WTC11 (cell line): ENCODE data around the gene KLHL29. TPM values are rescaled to one million over a fixed set of nuclear protein-coding genes. Genes with fewer than 3 reads are reported as not detected.

Experiments used
- ATAC-seq: fragments of 200-7000 bp; cut with Tn5 transposase; 2 replicates; pipeline ENCODE4 v1.10.0; 2021; ENCODE audit warnings: mild to moderate bottlenecking, moderate library complexity
- CTCF ChIA-PET: fragments of 300-600 bp; sonication (Branson Sonifier 250); formaldehyde crosslinking; loops from one replicate; lab custom pipeline; 2021; ENCODE audit warnings: antibody characterized with exemption; lab: Charles Lee
- POLR2A ChIA-PET: fragments of 350-600 bp; sonication (Branson Sonifier 250); formaldehyde crosslinking; loops from one replicate; lab custom pipeline; 2021; ENCODE audit warnings: antibody characterized with exemption; lab: Charles Lee
- DNase-seq: peaks from one replicate; pipeline ENCODE4 v3.0.0; 2021; ENCODE audit warnings: low spot score
- H3K27ac Mint-ChIP-seq: 2 replicates; pipeline ENCODE4 v1.8.0; 2021; ENCODE audit warnings: mixed read lengths
- H3K27me3 Mint-ChIP-seq: 2 replicates; pipeline ENCODE4 v1.8.0; 2021; ENCODE audit warnings: low read depth, mild to moderate bottlenecking, moderate library complexity, mixed read lengths
- H3K36me3 Mint-ChIP-seq: 2 replicates; pipeline ENCODE4 v1.8.0; 2021; ENCODE audit warnings: mixed read lengths
- H3K4me1 Mint-ChIP-seq: 2 replicates; pipeline ENCODE4 v1.8.0; 2022; ENCODE audit warnings: mixed read lengths
- H3K4me3 Mint-ChIP-seq: 2 replicates; pipeline ENCODE4 v1.8.0; 2021; ENCODE audit warnings: mild to moderate bottlenecking, moderate library complexity, mixed read lengths
- H3K9me3 Mint-ChIP-seq: 2 replicates; pipeline ENCODE4 v1.8.0; 2021; ENCODE audit warnings: mixed read lengths
- ARID4B ChIP-seq: sonication (generic); formaldehyde crosslinking; IDR thresholded peaks from 2 replicates; pipeline ENCODE4 v1.8.0; 2023; ENCODE audit warnings: missing genetic modification reagents, mild to moderate bottlenecking, borderline replicate concordance
- CREB1 ChIP-seq: sonication (generic); formaldehyde crosslinking; IDR thresholded peaks from 2 replicates; pipeline ENCODE4 v1.8.0; 2023; ENCODE audit warnings: mild to moderate bottlenecking, missing genetic modification reagents
- E2F4 ChIP-seq: sonication (generic); formaldehyde crosslinking; IDR thresholded peaks from 2 replicates; pipeline ENCODE4 v1.8.1; 2022; ENCODE audit warnings: low read depth, mild to moderate bottlenecking, moderate library complexity, missing genetic modification reagents, borderline replicate concordance
- GRHL2 ChIP-seq: fragments of 250-450 bp; sonication (Bioruptor Pico); IDR thresholded peaks from 2 replicates; pipeline ENCODE4 v1.8.0; 2022; ENCODE audit warnings: mild to moderate bottlenecking, moderate library complexity; ENCODE audit not compliant: insufficient replicate concordance, severe bottlenecking
- NFYB ChIP-seq: sonication (generic); formaldehyde crosslinking; conservative IDR thresholded peaks from 2 replicates; pipeline ENCODE4 v1.8.0; 2022; ENCODE audit warnings: low read depth, missing genetic modification reagents
- NR3C1 ChIP-seq: sonication (generic); formaldehyde crosslinking; conservative IDR thresholded peaks from 2 replicates; pipeline ENCODE4 v1.8.1; 2023; ENCODE audit warnings: low read depth, mild to moderate bottlenecking, missing genetic modification reagents
- PRRX2 ChIP-seq: fragments of 250-450 bp; sonication (Bioruptor Pico); IDR thresholded peaks from 2 replicates; pipeline ENCODE4 v1.8.0; 2021; ENCODE audit warnings: mild to moderate bottlenecking
- USF1 ChIP-seq: sonication (generic); formaldehyde crosslinking; IDR thresholded peaks from 2 replicates; pipeline ENCODE4 v1.8.0; 2022; ENCODE audit warnings: mild to moderate bottlenecking, missing genetic modification reagents
- ZBTB43 ChIP-seq: sonication (generic); formaldehyde crosslinking; IDR thresholded peaks from 2 replicates; pipeline ENCODE4 v1.8.1; 2023; ENCODE audit warnings: mild to moderate bottlenecking, missing genetic modification reagents
- ZNF121 ChIP-seq: sonication (generic); formaldehyde crosslinking; IDR thresholded peaks from 2 replicates; pipeline ENCODE4 v1.8.0; 2023; ENCODE audit warnings: missing genetic modification reagents
- ZNF138 ChIP-seq: sonication (generic); formaldehyde crosslinking; conservative IDR thresholded peaks from 2 replicates; pipeline ENCODE4 v1.8.1; 2022; ENCODE audit warnings: mild to moderate bottlenecking, moderate library complexity, missing genetic modification reagents
- ZNF396 ChIP-seq: fragments of 250-450 bp; sonication (Bioruptor Pico); IDR thresholded peaks from 2 replicates; pipeline ENCODE4 v1.8.0; 2021; ENCODE audit warnings: mild to moderate bottlenecking, moderate library complexity, borderline replicate concordance
- ZNF671 ChIP-seq: fragments of 250-450 bp; sonication (Bioruptor Pico); IDR thresholded peaks from 2 replicates; pipeline ENCODE4 v1.8.0; 2021; ENCODE audit warnings: mild to moderate bottlenecking
- total RNA-seq: library from RNA; stranded (reverse); gene quantifications from 3 replicates; pipeline ENCODE4 v1.2.3, GENCODE V29; 2021
- TF ChIP-seq, protein P1 (sequence below): sonication (generic); formaldehyde crosslinking; IDR thresholded peaks from 2 replicates; pipeline ENCODE4 v1.8.1; 2022; ENCODE audit warnings: low read depth, missing genetic modification reagents, borderline replicate concordance
- TF ChIP-seq, protein P2 (sequence below): fragments of 250-450 bp; sonication (Bioruptor Pico); IDR thresholded peaks from 2 replicates; pipeline ENCODE4 v2.1.2; 2022; ENCODE audit warnings: mild to moderate bottlenecking, moderate library complexity
- TF ChIP-seq, protein P3 (sequence below): sonication (generic); formaldehyde crosslinking; IDR thresholded peaks from 2 replicates; pipeline ENCODE4 v1.8.1; 2023; ENCODE audit warnings: mild to moderate bottlenecking, missing genetic modification reagents
- TF ChIP-seq, protein P4 (sequence below): sonication (generic); formaldehyde crosslinking; IDR thresholded peaks from 2 replicates; pipeline ENCODE4 v1.8.1; 2022; ENCODE audit warnings: mild to moderate bottlenecking, moderate library complexity, missing genetic modification reagents

The KLHL29 gene
- total RNA-seq, 1 experiment from 2014 or later, result 7.1 TPM

DNA sequence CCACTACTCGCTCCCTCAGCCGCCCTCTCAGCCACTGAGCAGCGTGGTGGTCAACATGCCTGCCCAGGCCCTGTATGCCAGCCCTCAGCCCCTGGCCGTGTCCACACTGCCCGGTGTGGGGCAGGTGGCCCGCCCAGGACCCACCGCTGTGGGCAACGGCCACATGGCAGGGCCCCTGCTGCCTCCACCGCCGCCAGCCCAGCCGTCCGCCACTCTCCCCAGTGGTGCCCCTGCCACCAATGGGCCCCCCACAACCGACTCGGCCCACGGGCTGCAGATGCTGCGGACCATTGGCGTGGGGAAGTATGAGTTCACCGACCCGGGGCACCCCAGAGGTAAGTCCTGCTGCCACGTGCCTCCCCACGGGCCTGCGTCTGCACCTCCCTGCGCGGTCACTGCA is 257.5 kb downstream of the KLHL29 start:
- Mint-ChIP-seq H3K27ac (no peak overlapping the region), H3K27me3 (peaks cover 3% of the 10 kb centered on the region; the same call in 1 of the 2 replicates), H3K4me3 (no peak overlapping the region), H3K4me1 (peaks cover 9% of the 10 kb centered on the region), H3K9me3 (peaks cover 15% of the 10 kb centered on the region), H3K36me3 (peaks cover 16% of the 10 kb centered on the region)
- TF ChIP-seq E2F4 (CRISPR knock-in tag), result no peak
- TF ChIP-seq, protein P1, sequence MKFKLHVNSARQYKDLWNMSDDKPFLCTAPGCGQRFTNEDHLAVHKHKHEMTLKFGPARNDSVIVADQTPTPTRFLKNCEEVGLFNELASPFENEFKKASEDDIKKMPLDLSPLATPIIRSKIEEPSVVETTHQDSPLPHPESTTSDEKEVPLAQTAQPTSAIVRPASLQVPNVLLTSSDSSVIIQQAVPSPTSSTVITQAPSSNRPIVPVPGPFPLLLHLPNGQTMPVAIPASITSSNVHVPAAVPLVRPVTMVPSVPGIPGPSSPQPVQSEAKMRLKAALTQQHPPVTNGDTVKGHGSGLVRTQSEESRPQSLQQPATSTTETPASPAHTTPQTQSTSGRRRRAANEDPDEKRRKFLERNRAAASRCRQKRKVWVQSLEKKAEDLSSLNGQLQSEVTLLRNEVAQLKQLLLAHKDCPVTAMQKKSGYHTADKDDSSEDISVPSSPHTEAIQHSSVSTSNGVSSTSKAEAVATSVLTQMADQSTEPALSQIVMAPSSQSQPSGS (CRISPR knock-in tag), result no peak
- no peak for DNase-seq
- CTCF ChIA-PET, result interaction anchor here (1.0 to 1.3 kb wide), 2 partner anchors 18 to 23 kb away, joined by 3 to 7 read pairs; no protein-coding TSS in a partner anchor
- POLR2A ChIA-PET, result no interaction called here
- ATAC-seq, result no peak

GRCh38 chr2:23645230-23645808 is 260.3 kb downstream of the KLHL29 start:
- ChIA-PET POLR2A (no interaction called here), CTCF (interaction anchor here (0.7 to 2.7 kb wide), 2 partner anchors 16 to 21 kb away, joined by 3 to 14 read pairs; no protein-coding TSS in a partner anchor)
- H3K4me3 Mint-ChIP-seq, result no peak overlapping the region
- H3K36me3 Mint-ChIP-seq, result peaks cover 16% of the 10 kb centered on the region
- H3K27ac Mint-ChIP-seq, result no peak overlapping the region
- peaks cover 9% of the 10 kb centered on the region for H3K4me1 Mint-ChIP-seq
- no peak for TF ChIP-seq ZNF396 (CRISPR knock-in tag)
- TF ChIP-seq NFYB (CRISPR knock-in tag), result no peak
- no peak for TF ChIP-seq GRHL2 (CRISPR knock-in tag)
- TF ChIP-seq, protein P2, sequence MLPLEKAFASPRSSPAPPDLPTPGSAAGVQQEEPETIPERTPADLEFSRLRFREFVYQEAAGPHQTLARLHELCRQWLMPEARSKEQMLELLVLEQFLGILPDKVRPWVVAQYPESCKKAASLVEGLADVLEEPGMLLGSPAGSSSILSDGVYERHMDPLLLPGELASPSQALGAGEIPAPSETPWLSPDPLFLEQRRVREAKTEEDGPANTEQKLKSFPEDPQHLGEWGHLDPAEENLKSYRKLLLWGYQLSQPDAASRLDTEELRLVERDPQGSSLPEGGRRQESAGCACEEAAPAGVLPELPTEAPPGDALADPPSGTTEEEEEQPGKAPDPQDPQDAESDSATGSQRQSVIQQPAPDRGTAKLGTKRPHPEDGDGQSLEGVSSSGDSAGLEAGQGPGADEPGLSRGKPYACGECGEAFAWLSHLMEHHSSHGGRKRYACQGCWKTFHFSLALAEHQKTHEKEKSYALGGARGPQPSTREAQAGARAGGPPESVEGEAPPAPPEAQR, result no peak
- TF ChIP-seq ZNF671 (CRISPR knock-in tag), result no peak
- TF ChIP-seq, protein P3, sequence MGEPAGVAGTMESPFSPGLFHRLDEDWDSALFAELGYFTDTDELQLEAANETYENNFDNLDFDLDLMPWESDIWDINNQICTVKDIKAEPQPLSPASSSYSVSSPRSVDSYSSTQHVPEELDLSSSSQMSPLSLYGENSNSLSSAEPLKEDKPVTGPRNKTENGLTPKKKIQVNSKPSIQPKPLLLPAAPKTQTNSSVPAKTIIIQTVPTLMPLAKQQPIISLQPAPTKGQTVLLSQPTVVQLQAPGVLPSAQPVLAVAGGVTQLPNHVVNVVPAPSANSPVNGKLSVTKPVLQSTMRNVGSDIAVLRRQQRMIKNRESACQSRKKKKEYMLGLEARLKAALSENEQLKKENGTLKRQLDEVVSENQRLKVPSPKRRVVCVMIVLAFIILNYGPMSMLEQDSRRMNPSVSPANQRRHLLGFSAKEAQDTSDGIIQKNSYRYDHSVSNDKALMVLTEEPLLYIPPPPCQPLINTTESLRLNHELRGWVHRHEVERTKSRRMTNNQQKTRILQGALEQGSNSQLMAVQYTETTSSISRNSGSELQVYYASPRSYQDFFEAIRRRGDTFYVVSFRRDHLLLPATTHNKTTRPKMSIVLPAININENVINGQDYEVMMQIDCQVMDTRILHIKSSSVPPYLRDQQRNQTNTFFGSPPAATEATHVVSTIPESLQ (CRISPR knock-in tag), result no peak
- DNase-seq (no peak), ATAC-seq (no peak)
- peaks cover 11% of the 10 kb centered on the region for H3K9me3 Mint-ChIP-seq
- peaks cover 3% of the 10 kb centered on the region for H3K27me3 Mint-ChIP-seq

DNA sequence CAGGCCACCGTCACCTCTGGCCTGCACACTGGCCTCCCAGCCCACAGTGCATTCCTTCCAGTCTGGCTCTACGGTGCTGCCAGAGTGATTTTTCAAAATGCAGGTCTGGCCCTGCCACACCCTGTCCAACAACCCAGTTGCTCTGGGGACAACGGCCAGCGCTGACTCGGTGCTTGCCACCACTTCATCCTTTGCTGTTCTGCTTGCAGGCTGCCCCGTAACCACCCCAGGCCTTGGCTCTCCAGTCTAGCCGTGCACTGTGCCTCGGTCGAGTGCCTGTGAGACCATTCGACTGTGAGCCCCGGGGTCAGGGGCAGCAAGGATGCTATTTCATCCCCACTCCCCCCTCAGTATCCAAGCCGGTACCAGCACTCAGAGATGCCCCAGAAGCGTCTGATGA is 262.6 kb downstream of the KLHL29 start:
- no peak overlapping the region for H3K27ac Mint-ChIP-seq
- DNase-seq (no peak), ATAC-seq (no peak)
- peaks cover 14% of the 10 kb centered on the region for H3K36me3 Mint-ChIP-seq
- peaks cover 3% of the 10 kb centered on the region for H3K27me3 Mint-ChIP-seq
- H3K9me3 Mint-ChIP-seq, result peaks cover 11% of the 10 kb centered on the region
- H3K4me1 Mint-ChIP-seq, result peaks cover 9% of the 10 kb centered on the region
- H3K4me3 Mint-ChIP-seq, result no peak overlapping the region
- CTCF ChIA-PET, result interaction anchor here (1.2 kb wide), 1 partner anchor 8 kb away, joined by 4 read pairs; no protein-coding TSS in a partner anchor
- POLR2A ChIA-PET, result no interaction called here
- TF ChIP-seq, protein P4, sequence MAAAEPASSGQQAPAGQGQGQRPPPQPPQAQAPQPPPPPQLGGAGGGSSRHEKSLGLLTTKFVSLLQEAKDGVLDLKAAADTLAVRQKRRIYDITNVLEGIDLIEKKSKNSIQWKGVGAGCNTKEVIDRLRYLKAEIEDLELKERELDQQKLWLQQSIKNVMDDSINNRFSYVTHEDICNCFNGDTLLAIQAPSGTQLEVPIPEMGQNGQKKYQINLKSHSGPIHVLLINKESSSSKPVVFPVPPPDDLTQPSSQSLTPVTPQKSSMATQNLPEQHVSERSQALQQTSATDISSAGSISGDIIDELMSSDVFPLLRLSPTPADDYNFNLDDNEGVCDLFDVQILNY (CRISPR knock-in tag), result no peak
- TF ChIP-seq ZBTB43 (CRISPR knock-in tag) (no peak), ARID4B (CRISPR knock-in tag) (no peak), ZNF138 (CRISPR knock-in tag) (no peak), ZNF121 (CRISPR knock-in tag) (no peak), USF1 (no peak), CREB1 (CRISPR knock-in tag) (no peak), NFYB (CRISPR knock-in tag) (no peak), NR3C1 (no peak), PRRX2 (CRISPR knock-in tag) (no peak)
